ENCODE measurements around the gene DNAJB2. TPM values are rescaled to one million over a fixed set of nuclear protein-coding genes. Genes with fewer than 3 reads are reported as not detected.

Gene DNAJB2
- total RNA-seq, 4 donors from 2014 or later = 33.3 to 84.8 (median 50.7) TPM

DNA sequence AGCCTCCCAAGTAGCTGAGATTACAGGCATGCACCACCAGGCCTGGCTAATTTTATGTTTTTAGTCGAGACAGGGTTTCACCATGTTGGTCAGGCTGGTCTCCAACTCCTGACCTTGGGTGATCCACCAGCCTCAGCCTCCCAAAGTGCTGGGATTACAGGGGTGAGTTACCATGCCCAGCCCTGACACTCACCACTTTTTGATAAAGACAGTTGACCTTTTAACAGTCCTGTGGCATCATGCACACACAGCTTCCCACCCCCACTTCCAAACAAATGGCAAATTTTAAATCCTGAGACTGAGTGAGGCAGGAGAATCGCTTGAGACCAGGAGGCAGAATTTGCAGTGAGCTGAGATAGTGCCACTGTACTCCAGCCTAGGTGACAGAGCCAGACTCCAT, 6.2 kb upstream of the DNAJB2 start:
- H3K27me3 ChIP-seq = no peaks in the 10 kb centered on the region
- no peak overlapping the region for H3K4me3 ChIP-seq
- WGBS = 82% methylated on average over 1 of the region's 2 CpGs
- intact Hi-C loops (cut with DNase I) = no loop called here
- H3K36me3 ChIP-seq = no peaks in the 10 kb centered on the region
- no peak for TF ChIP-seq CTCF (IDR thresholded peaks at IDR 0.05)
- TF ChIP-seq POLR2AphosphoS5 (IDR thresholded peaks at IDR 0.05) = no peak
- no peak for TF ChIP-seq EP300 (IDR thresholded peaks at IDR 0.05)
- no peak for TF ChIP-seq POLR2A (IDR thresholded peaks at IDR 0.05; ENCODE audit: low read depth)
- no peak overlapping the region for H3K27ac ChIP-seq (replicated peaks in 1 of 4)
- H3K4me1 ChIP-seq = peaks cover 14 to 20% (median 18%) of the 10 kb centered on the region in 4 donors
- no peaks in the 10 kb centered on the region for H3K9me3 ChIP-seq
- DNase-seq (ENCODE audit: extremely low spot score) = no peak

GRCh38 chr2:219273937-219274336, 5.2 kb upstream of the DNAJB2 start:
- no peaks in the 10 kb centered on the region for H3K27me3 ChIP-seq
- no peaks in the 10 kb centered on the region for H3K36me3 ChIP-seq
- H3K27ac ChIP-seq (replicated peaks in 1 of 4) = peak overlapping the region; percentile 79 to 88 (median 83)
- no peaks in the 10 kb centered on the region for H3K9me3 ChIP-seq
- peaks cover 22 to 29% (median 27%) of the 10 kb centered on the region in 4 donors for H3K4me1 ChIP-seq
- 90% methylated on average over 3 of the region's 3 CpGs for WGBS
- no peak overlapping the region for H3K4me3 ChIP-seq
- intact Hi-C loops (cut with DNase I) = no loop called here
- no peak for DNase-seq (ENCODE audit: extremely low spot score)
- TF ChIP-seq POLR2A (IDR thresholded peaks at IDR 0.05; ENCODE audit: low read depth) (no peak), POLR2AphosphoS5 (IDR thresholded peaks at IDR 0.05) (no peak), CTCF (IDR thresholded peaks at IDR 0.05) (no peak), EP300 (IDR thresholded peaks at IDR 0.05) (no peak)

DNA sequence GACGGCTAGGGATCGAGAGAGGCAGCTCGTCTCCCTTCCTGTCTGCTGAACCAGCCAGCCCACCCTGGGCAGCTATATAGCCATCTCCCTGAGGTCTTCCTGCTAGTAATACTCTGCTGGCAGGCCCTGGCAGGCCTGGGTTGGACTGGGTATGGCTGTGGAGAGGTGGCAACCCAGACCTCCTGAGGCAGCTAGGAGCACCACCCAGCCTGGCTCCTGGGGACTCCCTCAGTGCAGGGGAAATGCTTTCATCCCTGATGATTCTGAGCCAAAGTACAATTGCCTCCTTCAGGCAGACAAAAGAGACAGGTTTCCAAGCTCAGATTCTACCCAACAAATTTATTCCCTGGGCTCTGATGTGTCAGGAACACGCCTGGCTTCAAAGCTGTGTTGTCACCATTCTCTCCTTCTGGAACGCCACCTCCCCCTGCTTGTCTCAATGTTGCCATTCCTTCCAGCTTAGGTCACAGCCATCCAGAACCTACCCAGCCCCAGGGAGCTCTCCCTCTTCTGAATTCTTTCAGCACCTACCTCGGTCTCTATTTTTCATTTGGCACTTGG, 4.7 kb upstream of the DNAJB2 start:
- 37% methylated on average over 4 of the region's 6 CpGs for WGBS
- no peak overlapping the region for H3K4me3 ChIP-seq
- no peaks in the 10 kb centered on the region for H3K36me3 ChIP-seq
- no peaks in the 10 kb centered on the region for H3K9me3 ChIP-seq
- H3K27me3 ChIP-seq = no peaks in the 10 kb centered on the region
- DNase-seq (ENCODE audit: extremely low spot score) = no peak
- intact Hi-C loops (cut with DNase I) = no loop called here
- peaks cover 22 to 30% (median 28%) of the 10 kb centered on the region in 4 donors for H3K4me1 ChIP-seq
- peak overlapping the region; percentile 79 to 88 (median 83) for H3K27ac ChIP-seq (replicated peaks in 1 of 4)
- TF ChIP-seq EP300 (IDR thresholded peaks at IDR 0.05) (no peak), POLR2AphosphoS5 (IDR thresholded peaks at IDR 0.05) (peak; percentile 56 to 70)

GRCh38 chr2:219277703-219278654, 1.2 kb upstream of the DNAJB2 start:
- peaks cover 39 to 57% (median 56%) of the 10 kb centered on the region in 4 donors for H3K4me1 ChIP-seq
- peak overlapping the region; percentile 96 to 98 (median 98) for H3K27ac ChIP-seq (replicated peaks in 1 of 4)
- no peaks in the 10 kb centered on the region for H3K9me3 ChIP-seq
- peaks cover 4 to 27% (median 24%) of the 10 kb centered on the region in 4 donors for H3K36me3 ChIP-seq
- WGBS = 21% methylated on average over 25 of the region's 25 CpGs
- no peaks in the 10 kb centered on the region for H3K27me3 ChIP-seq
- no peak for TF ChIP-seq POLR2A (IDR thresholded peaks at IDR 0.05; ENCODE audit: low read depth)
- TF ChIP-seq POLR2AphosphoS5 (IDR thresholded peaks at IDR 0.05) = peak; percentile 56 to 83
- peak; percentile 98 to 100 (median 98) for TF ChIP-seq CTCF (IDR thresholded peaks at IDR 0.05)
- peak overlapping the region in 3 of 4 donors; percentile 1 to 89 (median 74) for H3K4me3 ChIP-seq
- intact Hi-C loops (cut with DNase I) = no loop called here
- peak; percentile 94 for DNase-seq (ENCODE audit: extremely low spot score)

- H3K36me3 ChIP-seq = peaks cover 10 to 34% (median 32%) of the 10 kb centered on the region in 4 donors
- DNase-seq (ENCODE audit: extremely low spot score) = no peak
- TF ChIP-seq POLR2A (IDR thresholded peaks at IDR 0.05; ENCODE audit: low read depth) (no peak), EP300 (IDR thresholded peaks at IDR 0.05) (no peak), POLR2AphosphoS5 (IDR thresholded peaks at IDR 0.05) (no peak), CTCF (IDR thresholded peaks at IDR 0.05) (no peak)
- H3K27me3 ChIP-seq = no peaks in the 10 kb centered on the region
- WGBS = 11% methylated on average over 9 of the region's 9 CpGs
- peaks cover 39 to 61% (median 57%) of the 10 kb centered on the region in 4 donors for H3K4me1 ChIP-seq
- H3K9me3 ChIP-seq = no peaks in the 10 kb centered on the region
- H3K4me3 ChIP-seq = peak overlapping the region; percentile 74 to 89 (median 85)
- H3K27ac ChIP-seq (replicated peaks in 1 of 4) = peak overlapping the region; percentile 96 to 98 (median 98)
- intact Hi-C loops (cut with DNase I) = no loop called here
Measured at GRCh38 chr2:219278655-219279150, 463 bp upstream of the DNAJB2 start.

Data from esophagus muscularis mucosa (tissue), 4 donors.